ENCODE data around the gene PNN. TPM values are rescaled to one million over a fixed set of nuclear protein-coding genes. Genes with fewer than 3 reads are reported as not detected.

Gene PNN
- total and polyA plus RNA-seq, 9 of the 15 experiments (the other 6 are each of a cell fraction or from before 2014, with no cell fraction given): 30.2 to 188 (median 69.7) TPM

DNA sequence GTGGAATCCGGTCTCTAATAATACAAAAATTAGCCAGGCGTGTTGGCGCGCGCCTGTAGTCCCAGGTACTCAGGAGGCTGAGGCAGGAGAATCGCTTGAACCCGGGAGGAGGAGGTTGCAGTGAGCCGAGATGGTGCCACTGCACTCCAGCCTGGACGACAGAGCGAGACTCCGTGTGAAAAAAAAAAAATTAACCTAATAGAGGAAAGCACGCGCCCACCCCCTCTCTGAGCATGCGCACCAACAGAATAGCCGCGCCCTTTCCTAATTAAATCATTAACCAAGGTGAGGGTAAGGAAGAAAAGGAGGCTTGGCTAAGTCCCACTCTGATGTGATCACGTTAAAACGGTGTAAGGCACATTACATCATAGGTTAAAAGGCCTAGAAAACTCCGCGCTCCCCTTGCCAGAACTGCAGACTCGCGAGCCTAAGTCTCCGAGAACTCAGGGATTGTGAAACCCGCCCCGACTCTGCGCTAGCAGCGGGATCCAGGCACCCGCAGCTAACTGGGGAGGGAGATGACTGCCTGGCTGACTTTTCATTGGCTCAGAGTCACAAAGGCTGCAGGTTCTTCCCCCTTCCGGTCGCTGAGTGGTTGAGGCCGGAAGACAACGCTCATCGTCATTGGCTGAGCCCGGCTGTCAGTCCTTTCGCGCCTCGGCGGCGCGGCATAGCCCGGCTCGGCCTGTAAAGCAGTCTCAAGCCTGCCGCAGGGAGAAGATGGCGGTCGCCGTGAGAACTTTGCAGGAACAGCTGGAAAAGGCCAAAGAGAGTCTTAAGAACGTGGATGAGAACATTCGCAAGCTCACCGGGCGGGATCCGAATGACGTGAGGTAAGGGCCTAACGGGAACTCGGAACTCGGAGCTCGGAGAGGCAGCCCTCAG is at the start of gene PNN (continued):
- TF ChIP-seq, protein P1, sequence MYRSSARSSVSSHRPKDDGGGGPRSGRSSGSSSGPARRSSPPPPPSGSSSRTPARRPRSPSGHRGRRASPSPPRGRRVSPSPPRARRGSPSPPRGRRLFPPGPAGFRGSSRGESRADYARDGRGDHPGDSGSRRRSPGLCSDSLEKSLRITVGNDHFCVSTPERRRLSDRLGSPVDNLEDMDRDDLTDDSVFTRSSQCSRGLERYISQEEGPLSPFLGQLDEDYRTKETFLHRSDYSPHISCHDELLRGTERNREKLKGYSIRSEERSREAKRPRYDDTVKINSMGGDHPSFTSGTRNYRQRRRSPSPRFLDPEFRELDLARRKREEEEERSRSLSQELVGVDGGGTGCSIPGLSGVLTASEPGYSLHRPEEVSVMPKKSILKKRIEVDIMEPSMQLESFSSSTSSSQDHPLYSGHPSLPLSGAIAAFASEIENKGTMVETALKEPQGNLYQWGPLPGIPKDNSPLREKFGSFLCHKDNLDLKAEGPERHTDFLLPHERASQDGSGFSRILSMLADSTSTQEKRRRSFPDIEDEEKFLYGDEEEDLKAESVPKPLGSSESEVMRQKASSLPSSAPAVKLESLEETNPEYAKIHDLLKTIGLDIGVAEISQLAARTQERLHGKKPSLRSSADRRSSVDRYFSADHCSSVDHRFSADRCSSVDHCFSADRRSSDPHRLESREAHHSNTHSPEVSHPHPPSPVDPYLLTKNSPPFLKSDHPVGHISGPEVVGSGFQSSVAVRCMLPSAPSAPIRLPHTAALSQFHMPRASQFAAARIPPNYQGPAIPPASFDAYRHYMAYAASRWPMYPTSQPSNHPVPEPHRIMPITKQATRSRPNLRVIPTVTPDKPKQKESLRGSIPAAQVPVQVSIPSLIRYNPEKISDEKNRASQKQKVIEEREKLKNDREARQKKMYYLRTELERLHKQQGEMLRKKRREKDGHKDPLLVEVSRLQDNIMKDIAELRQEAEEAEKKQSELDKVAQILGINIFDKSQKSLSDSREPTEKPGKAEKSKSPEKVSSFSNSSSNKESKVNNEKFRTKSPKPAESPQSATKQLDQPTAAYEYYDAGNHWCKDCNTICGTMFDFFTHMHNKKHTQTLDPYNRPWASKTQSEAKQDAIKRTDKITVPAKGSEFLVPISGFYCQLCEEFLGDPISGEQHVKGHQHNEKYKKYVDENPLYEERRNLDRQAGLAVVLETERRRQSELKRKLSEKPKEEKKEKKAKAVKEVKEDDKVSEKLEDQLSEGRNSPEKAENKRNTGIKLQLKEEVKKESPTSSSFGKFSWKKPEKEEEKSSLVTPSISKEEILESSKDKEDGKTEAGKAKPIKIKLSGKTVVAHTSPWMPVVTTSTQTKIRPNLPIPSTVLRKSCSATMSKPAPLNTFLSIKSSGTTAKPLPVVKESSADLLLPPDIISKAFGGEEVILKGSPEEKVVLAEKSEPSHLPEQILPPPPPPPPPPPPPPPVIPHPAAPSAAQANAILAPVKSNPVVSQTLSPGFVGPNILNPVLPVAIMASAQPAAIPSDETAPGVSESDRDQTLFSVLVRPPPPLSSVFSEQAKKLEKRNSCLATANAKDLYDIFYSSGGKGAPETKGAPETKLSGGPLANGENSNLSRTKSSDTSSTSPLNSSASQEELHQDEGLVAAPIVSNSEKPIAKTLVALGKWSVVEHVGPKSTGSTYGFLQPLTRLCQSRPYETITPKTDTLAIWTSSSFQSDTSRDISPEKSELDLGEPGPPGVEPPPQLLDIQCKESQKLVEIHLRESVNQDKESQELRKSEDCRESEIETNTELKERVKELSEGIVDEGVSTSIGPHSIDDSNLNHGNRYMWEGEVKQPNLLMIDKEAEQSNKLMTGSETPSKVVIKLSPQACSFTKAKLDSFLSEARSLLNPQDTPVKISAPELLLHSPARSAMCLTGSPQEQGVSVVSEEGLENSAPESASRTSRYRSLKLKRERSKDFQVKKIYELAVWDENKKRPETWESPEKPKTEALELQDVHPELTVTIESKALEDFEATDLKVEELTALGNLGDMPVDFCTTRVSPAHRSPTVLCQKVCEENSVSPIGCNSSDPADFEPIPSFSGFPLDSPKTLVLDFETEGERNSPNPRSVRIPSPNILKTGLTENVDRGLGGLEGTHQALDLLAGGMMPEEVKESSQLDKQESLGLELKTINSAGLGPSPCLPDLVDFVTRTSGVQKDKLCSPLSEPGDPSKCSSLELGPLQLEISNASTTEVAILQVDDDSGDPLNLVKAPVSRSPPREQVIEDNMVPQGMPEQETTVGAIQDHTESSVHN (IDR thresholded peaks at IDR 0.05; ENCODE audit: borderline replicate concordance in 1 of 2, low read depth in 1 of 2): no peak
- TF ChIP-seq TCF3 (CRISPR knock-in tag; IDR thresholded peaks at IDR 0.05) (0 out of 2 replicates have a peak, but pooled peaks have one; percentile 13), MTA3 (IDR thresholded peaks at IDR 0.05; ENCODE audit: borderline replicate concordance) (peak; percentile 77; the same call in 1 of the 2 replicates), MNT (conservative IDR thresholded peaks at IDR 0.05) (peak; percentile 13 to 21; a peak in 2 of 4 replicates), KDM4B (IDR thresholded peaks at IDR 0.05; ENCODE audit: borderline replicate concordance in 2 of 2, low read depth in 1 of 2) (peak in 1 of 2 experiments; percentile 55; a peak in 1 of 4 replicates), CBX8 (IDR thresholded peaks at IDR 0.05; ENCODE audit: borderline replicate concordance, extremely low read depth, low read depth, low read length, poor library complexity, severe bottlenecking) (no peak), STAT5B (CRISPR knock-in tag; IDR thresholded peaks at IDR 0.05) (no peak), SMAD1 (IDR thresholded peaks at IDR 0.05; ENCODE audit: low read depth, low read length, partially characterized antibody) (peak; percentile 41), MEIS2 (IDR thresholded peaks at IDR 0.05; ENCODE audit: partially characterized antibody) (peak; percentile 37), FOXP1 (CRISPR knock-in tag; IDR thresholded peaks at IDR 0.05) (0 out of 2 replicates have a peak, but pooled peaks have one; percentile 42), HMG20B (CRISPR knock-in tag; IDR thresholded peaks at IDR 0.05) (no peak), DACH1 (IDR thresholded peaks at IDR 0.05; ENCODE audit: partially characterized antibody) (peak; percentile 63), MBD2 (IDR thresholded peaks at IDR 0.05; ENCODE audit: borderline replicate concordance, low read depth) (peak; percentile 100)
- TF ChIP-seq, protein P2, sequence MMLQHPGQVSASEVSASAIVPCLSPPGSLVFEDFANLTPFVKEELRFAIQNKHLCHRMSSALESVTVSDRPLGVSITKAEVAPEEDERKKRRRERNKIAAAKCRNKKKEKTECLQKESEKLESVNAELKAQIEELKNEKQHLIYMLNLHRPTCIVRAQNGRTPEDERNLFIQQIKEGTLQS (IDR thresholded peaks at IDR 0.05): peak; percentile 89
- TF ChIP-seq, protein P2 (CRISPR knock-in tag; conservative IDR thresholded peaks at IDR 0.05): no peak

Measured in K562 (cell line).